GM12891 (cell line): ENCODE measurements around the gene CALCA.

ENCODE experiments used
- PAX5 ChIP-seq: IDR thresholded peaks from 2 replicates; pipeline ENCODE4 v1.6.1; 2011; ENCODE audit warnings: low read length, moderate library complexity, mild to moderate bottlenecking; ENCODE audit not compliant: insufficient read depth, severe bottlenecking
- POLR2A ChIP-seq: IDR thresholded peaks from 2 replicates; pipeline ENCODE4 v1.6.1; 2011; ENCODE audit warnings: low read depth, low read length, control low read depth
- POLR2AphosphoS5 ChIP-seq: IDR thresholded peaks from 2 replicates; pipeline ENCODE4 v1.6.1; 2011; ENCODE audit warnings: low read depth, low read length, control low read depth
- SPI1 ChIP-seq: IDR thresholded peaks from 2 replicates; pipeline ENCODE4 v1.6.1; 2011; ENCODE audit warnings: low read depth, low read length, control low read depth
- TAF1 ChIP-seq: IDR thresholded peaks from 2 replicates; pipeline ENCODE4 v1.6.1; 2011; ENCODE audit warnings: low read depth, low read length, control low read depth

DNA sequence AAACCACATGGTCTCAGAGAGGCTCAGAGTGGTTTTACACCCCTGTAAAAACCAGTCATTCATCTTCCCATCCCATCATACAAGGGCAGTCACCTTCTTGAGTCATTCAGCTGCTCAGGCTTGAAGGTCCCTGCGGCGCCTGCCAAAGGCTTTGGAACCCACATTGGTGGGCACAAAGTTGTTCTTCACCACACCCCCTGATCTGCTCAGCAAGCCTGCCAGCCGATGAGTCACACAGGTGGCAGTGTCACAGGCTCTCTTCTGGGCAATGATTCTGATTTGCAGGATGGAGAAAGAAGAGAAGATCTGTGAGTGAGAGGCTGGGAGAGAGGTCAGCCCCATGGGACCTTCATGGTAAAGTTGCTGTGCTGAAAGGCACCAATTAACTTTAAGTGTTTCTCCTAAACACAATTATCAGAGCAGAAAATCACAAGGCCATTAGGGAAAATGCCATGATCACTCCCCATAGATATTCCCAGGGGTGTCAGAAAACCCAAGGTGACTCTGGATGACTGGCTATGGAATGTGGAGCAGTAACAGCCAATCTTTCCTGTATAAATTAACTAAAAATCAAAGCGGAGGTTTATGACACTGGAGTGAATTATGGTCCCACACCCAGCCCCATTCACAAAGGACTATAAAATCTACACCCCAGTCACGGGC, 4.4 kb downstream of the CALCA start:
- no peak for TF ChIP-seq POLR2AphosphoS5
- TF ChIP-seq POLR2A, result no peak
- TF ChIP-seq SPI1, result no peak
- no peak for TF ChIP-seq TAF1
- no peak for TF ChIP-seq PAX5
